Gastrocnemius medialis (tissue), 4 donors: ENCODE data around the gene CCL25.

Experiments used
- POLR2A ChIP-seq, 2 donors: fragments of 450-650 bp; IDR thresholded peaks; one replicate each; pipeline ENCODE4 v1.6.1; 2017; ENCODE audit warnings: antibody characterized with exemption in 2 of 2, mild to moderate bottlenecking in 2 of 2, moderate library complexity in 2 of 2
- TF ChIP-seq, protein P1 (sequence below), 5 experiments: fragments of 450-650 bp in 3 of 5; fragments of 200-600 bp in 2 of 5; sonication (generic) in 2 of 5; IDR thresholded peaks in 4 of 5; conservative IDR thresholded peaks in 1 of 5; 1 replicate in 4 of 5; 2 replicates in 1 of 5; pipeline ENCODE4 v1.5.1; 2016 to 2019; ENCODE audit warnings: antibody characterized with exemption in 5 of 5, mild to moderate bottlenecking in 3 of 5, moderate library complexity in 3 of 5

GRCh38 chr19:8039231-8039630 is 13.3 kb upstream of the CCL25 start:
- TF ChIP-seq, protein P1, sequence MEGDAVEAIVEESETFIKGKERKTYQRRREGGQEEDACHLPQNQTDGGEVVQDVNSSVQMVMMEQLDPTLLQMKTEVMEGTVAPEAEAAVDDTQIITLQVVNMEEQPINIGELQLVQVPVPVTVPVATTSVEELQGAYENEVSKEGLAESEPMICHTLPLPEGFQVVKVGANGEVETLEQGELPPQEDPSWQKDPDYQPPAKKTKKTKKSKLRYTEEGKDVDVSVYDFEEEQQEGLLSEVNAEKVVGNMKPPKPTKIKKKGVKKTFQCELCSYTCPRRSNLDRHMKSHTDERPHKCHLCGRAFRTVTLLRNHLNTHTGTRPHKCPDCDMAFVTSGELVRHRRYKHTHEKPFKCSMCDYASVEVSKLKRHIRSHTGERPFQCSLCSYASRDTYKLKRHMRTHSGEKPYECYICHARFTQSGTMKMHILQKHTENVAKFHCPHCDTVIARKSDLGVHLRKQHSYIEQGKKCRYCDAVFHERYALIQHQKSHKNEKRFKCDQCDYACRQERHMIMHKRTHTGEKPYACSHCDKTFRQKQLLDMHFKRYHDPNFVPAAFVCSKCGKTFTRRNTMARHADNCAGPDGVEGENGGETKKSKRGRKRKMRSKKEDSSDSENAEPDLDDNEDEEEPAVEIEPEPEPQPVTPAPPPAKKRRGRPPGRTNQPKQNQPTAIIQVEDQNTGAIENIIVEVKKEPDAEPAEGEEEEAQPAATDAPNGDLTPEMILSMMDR (IDR thresholded peaks at IDR 0.05 in 4 of 5, conservative IDR thresholded peaks at IDR 0.05 in 1 of 5) = no peak
- TF ChIP-seq POLR2A (IDR thresholded peaks at IDR 0.05) = no peak
